ENCODE data around the gene USP3.
"Not testable (repeated sequence)": the region's sequence is repeated elsewhere in the genome, so short reads cannot be mapped to it uniquely, and the experiment has no call there.

The USP3 gene

DNA sequence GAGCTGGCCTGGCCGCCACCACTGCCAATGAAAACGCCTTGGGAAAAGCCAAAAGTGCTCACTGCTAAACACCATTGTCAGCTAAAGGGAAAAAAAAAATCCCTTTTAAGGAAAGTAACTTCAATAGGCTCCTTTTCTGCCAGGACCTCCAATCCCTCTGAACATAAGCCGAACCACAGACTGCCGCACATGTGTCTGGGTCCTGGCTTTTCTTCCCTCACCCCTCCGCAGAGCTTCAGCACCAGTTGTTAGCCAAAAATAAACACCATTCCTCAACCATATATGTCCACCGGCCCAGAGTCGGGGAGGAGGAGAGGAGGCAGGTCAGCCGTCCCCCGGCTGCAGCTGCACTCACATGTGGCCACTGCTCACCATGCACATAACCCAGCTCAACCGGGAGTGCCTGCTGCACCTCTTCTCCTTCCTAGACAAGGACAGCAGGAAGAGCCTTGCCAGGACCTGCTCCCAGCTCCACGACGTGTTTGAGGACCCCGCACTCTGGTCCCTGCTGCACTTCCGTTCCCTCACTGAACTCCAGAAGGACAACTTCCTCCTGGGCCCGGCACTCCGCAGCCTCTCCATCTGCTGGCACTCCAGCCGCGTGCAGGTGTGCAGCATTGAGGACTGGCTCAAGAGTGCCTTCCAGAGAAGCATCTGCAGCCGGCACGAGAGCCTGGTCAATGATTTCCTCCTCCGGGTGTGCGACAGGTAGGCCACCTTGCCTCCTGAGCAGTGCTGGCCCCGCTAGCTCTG is 92.8 kb downstream of the USP3 start, which contains the start of gene FBXL22:
Gene FBXL22, plus strand, starts transcription at position 350 of the 753 bp plus-strand sequence. Its CDS starts 6 bp downstream, at position 356.
- no peak for DNase-seq

DNA sequence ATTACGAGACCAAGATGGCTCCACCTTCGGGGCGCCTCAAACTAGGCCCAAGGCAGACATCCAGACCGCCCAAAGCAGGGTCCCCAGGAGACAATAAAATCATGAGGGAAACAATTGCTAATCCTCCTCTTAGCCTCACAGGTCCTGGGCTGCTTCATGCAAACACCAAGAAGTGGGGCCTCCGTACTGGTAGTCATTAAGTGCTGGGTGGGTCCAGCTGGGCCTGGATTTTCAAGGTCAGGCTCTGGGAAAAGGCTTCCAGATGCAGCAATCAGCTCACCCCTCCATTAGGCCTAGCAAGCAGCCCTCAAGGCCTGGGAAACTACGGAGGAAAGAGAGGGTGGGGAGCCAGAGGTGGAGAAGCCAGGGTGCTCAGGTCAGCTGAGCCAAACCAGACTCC is 93.4 kb downstream of the USP3 start:
- DNase-seq, result no peak

DNA sequence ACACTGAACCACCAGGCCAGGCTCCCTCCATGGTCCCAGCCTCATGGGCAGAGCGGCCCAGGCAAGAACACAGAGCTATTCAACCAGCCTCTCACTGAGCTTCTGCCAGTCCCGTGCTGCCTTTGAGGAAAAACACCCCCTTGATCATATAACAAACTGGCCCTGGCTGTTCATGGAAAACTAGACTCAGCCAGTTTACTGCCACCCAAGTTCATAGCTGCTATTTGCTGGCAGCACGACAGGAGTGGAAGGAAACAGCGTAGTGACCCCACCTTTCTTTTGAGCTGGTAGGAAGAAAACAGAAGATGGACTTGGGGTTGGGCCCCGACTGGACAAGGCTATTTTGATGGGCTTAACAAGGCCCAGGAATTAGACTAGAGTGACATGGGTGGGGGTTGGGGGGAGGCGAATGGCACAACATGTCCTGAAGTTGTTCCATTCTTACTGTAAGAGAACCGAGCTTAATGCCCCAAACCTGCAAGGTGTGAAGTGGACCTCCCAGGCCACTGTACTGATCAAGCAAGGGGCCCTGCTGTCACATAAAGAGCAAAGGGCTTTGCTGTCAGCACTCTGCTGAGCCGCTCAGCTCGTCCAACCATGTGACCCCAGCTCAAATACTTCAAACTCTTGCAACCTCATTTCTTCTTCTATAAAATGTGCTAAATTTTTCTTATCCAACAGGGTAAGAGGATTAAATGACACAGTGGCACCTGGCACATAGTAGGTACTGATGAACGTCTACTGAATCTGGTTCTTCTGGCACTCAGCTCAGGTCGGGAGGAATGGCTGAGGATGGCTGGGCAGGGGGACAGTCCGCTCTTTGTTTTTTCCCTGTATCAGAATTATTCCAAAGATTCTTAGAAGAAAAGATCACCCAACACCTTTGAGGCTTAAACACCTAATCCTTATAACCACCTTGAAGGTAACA is 94.3 kb downstream of the USP3 start:
- DNase-seq, result no peak

DNA sequence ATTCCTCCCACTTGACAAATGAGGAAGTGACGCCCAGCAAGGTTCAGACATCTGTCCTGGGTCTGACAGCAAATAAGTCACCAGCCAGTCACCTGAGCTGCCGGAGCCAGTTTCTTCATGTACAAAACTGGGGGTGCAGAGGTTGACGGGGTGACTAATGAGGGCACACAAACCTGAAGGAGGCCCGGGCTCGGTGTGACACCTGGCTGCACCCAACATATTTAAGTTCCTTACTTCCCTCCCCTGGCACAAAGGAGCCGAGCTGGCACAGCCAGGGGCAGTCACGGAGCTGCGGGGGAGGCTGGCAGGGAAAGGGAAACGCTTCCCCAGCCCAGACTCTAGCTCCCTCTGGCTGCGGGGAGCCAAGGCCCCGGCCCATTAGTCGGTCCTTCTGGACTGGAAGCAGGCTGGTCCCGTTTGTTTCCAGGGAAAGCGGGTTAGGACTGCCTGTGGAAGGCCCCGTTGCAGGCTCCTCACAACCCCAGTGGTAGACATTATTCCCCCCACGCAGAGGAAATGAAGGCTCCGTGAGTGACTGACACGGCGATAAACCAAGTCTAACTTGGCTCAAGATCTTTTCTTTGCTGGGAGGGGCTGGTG is 95.1 kb downstream of the USP3 start:
- DNase-seq, result peak; percentile 36

DNA sequence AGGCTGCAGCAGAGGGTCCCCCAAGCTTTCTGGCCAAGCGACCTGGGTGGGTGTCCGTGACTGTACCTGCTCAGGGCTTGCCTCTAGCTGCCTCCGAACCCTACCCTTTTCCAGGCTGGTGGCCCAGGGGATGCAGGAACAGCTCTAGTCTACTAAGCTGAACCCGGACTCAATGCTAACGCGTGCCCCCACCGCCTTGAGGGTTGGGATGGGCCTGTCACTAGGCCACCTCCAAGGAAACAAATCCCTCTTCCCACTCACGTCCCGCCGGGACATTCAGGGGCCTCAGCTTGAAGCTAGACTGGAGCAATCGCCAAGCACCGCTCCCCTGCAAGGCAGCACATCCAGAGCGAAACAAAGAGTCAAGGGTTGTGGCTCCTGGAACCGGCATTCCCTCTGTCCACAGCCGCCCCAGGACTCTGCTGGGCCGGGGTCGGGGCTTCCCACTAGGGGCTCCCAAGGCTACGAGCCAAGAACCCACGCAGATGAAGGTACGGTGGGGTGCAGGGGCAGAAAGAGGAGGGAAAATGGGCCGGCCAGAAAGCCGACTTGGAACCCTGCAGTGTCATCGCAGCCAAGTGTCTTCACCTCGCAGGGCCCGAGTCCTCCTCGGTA is 95.7 kb downstream of the USP3 start:
- no peak for DNase-seq

DNA sequence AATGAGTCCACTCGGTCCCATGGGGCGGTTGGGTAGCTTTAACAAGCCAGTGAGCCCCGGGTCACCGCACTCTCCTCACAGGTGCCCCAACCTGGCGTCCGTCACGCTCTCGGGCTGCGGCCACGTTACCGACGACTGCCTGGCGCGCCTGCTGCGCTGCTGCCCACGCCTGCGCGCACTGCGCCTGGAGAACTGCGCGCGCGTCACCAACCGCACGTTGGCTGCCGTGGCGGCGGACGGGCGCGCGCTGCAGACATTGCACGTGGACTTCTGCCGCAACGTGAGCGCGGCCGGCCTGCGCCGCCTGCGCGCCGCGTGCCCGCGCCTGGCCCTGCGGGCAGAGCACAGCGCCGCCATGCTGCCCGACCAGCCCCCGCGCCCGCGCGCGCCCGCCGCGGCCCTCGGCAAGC is 96.2 kb downstream of the USP3 start:
- DNase-seq, result peak; percentile 91

DNA sequence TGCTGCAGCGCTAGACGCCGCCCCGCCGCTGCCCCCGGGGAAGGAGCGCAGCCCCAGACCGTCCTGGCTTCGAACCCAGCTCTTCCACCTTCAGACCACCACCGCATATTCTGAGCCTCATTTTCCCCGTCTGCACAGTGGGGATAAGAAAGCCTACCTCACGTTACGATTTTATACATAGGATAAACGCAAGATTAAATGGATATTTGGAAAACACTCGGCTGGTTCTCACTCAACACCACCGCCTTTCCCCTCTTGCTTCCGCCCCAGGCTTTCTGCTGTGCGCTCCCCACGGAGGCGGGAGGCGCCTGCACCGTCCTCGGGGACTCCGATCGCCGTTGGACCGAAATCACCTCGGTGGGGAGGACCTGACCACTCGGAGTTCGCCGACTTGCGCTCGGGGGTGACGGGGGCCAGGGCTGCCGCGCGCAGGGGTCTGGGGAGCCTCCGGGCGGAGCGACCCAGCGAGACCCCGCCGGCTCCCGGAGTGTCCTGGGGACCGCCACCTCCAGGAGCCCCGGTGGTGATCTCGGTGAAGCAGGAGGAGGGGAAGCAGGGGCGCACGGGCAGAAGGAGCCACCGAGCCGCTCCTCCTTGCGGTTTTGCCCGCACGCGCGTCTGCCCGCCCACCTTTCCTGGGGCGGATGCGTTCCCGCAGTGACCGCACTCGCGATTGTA is 96.8 kb downstream of the USP3 start:
- peak; percentile 56 for DNase-seq

DNA sequence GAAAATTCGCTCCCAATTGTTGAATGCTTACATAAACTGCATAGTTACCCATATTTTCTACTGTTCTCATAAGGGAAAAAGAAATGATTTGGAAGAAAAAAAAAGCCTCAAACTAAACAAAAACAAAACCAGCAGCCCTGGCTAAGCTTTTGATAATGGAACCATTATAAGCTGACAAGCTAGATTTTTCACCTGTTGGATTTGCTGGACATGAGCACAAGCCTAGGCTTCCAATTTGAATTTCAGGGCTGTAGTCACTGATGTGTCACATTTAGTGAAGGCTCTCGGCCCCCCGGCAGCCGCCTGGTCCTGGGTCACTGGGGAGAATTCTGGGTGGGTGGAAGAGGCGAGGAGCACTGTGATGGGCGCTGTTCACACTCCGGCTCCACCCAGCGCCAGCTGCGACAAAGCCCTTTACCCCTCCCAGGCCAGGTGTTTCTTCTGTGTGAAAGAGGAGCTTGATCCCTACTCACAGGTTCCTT is 97.4 kb downstream of the USP3 start:
- peak; percentile 17 for DNase-seq

DNA sequence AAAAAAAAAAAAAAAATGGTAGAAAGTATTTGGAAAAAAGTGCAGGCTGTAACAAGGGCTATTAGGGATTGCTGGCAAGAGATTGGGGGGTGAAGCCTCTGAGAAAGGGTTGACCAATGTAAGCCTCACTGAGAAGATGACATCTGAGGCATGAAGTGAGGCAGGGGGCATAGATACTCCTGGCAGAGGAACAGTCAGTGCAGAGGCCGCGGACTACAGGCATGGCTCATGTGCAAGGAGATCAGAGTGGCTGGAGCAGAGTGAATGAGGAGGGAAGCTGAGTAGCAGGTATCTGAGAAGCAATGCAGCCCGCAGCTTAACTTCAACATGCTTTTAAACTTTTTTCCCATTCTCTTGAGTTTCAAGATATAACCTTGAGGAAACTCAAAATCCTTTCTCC is 98.2 kb downstream of the USP3 start:
- no peak for DNase-seq

DNA sequence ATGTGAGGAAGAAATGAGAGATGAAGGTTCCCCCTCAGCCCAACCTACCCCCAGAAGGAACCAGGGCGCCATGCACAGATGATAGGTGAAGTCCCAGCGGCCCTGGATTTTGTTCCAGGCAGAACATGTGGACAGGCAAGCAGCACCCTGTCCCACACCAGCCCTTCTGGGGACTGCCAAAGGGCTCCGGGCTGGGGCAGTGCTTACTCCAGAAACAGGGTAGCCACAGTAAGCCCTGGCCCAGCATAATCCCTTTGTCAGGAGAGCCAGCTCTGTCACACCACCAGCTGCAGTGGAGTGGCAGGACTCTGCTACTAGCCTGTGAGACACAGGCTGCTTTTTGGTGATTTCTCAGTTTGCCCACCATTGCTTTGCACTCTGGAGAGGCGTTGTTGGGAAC is 99.1 kb downstream of the USP3 start:
- no peak for DNase-seq

DNA sequence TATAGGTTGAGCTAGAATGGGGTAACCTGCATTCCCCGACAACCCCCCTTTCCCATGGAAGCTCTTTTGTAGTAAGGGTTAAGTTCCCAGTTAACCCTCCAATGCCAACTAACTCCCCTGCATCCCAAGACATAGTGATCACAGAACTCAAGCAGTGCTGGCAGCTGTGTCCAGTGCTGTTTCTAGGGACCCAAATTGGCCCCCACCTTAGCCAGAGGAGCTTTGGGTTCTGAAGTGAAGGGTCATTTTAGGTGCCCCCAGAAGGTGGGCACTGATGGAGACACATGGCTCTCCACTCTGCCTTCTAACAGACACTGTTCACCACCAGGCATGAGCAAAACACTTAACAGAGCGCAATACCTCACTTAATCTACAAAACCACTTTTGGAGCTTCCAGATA is 99.9 kb downstream of the USP3 start:
- DNase-seq, result no peak

DNA sequence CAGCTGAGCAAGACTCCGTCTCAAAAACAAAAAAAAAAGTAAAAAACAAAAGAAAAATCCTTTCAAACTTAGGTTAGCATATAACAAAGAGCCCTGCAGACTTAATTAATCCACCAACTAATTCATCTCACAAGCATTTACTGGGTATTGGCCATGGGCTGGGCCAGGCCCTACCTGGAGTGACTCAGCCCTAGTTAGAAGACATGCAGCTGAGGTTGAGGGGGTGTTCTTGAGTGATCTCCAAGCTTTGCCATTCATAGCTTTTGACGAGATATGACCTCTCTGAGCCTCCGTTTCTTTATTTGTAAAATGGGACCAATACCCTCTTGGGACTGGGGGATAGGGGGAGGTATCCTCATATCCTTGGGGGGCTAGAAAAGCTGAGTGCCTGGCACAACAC is 100.6 kb downstream of the USP3 start:
- DNase-seq, result no peak

DNA sequence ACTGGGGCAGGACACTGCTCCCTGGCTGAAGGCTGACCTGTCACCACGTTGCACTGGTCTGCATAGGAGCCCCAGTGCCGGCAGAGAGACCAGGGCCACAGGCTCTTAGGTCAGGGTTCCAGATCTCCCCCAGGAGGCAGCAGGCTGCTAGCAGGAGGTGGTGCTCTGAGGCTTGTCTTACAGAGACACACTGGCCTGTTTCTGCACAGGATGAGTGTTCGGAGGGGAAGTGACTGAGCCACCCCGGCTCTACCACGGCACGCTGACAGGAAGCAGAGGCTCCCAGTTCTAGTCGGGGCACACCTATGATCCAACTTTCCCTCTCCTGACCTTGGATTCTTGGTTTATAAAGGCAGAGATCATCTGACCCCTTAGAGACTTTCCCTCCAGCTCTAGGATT is 101.4 kb downstream of the USP3 start:
- DNase-seq, result peak; percentile 54

DNA sequence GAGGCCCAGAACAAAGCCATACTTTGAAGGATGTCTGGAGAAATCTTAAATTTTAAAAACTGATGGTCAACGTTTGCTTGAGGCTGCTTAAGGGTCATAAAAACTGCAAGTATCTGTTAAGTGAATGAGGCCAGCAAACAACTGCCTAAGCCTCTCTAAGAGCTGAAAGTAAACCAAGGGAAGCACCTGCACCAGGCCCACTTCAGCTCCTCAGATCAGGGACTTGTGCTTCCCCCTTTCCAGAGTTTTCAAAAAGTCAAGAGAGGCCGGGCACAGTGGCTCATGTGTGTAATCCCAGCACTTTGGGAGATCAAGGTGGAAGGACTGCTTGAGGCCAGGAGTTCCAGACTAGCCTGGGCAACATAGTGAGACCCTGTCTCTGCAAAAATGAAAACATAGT is 101.9 kb downstream of the USP3 start:
- DNase-seq, result no peak

DNA sequence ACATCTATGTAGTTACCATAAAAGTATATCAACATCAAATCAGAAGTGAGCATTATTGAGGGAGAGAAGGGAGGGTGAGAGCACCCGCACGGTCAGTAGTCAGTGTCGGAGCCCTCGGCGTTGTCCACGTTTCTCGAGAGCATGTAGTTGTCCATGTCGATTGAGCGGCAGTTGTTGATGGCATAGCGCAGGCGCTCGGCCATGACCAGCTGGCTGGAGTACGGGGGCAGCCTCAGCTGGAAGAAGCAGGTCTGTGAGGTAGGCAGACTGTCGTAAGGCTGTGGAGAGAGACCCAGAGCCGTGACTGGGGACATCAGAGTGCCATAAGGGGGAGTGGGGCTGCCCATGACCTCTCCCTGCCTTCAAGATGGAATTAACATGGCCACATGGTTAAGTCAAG is 104.6 kb downstream of the USP3 start:
- no peak for DNase-seq

DNA sequence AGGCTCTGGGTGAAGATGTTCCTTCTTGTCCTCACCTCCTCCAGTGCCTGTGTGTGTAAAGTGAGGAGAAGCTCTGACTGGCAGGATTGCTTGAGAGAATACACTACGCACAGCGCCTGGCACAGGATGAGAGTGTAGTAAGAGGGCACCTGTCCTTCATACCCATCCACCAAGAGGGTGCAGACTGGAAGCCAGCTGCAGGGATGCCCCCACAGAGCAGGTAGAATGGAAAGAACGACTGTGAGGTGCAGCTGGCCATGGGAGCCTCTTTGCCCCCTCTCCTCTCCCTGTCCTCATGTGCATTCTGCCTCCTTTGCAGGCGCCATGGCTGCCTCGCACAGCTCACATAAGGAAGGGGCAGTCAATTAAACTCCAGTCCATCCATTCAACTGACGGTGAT is 105.1 kb downstream of the USP3 start:
- DNase-seq, result no peak

DNA sequence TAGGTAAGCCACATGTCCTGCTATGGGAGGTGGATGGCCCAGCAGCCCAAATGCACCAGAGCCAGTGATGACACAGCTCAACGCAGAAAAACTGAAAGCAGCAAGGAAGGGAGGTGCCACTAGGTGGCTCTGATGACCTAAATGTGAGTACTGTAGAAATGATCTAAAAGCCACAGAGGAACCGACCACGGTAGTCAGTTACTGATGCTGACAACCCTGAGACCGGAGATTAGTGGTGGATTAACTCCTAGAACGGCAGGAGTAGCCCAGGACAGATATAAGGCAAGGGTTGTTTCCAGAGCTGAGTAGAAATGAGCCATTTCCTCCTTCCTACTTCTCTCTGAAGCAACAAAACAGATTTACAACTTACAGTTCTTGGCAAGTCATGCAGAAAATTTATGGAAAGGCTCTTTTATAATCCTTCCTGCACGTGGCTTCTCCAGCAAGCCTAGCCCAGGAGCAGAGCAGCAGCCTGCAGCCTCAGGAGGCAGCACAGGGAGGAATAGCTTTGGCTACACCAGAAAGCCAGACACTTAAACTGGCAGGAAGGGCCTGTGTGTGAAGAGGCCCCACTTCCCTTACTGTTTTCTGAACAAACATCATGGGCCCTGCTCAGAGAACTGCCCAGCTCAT is 105.9 kb downstream of the USP3 start:
- peak; percentile 84 for DNase-seq

DNA sequence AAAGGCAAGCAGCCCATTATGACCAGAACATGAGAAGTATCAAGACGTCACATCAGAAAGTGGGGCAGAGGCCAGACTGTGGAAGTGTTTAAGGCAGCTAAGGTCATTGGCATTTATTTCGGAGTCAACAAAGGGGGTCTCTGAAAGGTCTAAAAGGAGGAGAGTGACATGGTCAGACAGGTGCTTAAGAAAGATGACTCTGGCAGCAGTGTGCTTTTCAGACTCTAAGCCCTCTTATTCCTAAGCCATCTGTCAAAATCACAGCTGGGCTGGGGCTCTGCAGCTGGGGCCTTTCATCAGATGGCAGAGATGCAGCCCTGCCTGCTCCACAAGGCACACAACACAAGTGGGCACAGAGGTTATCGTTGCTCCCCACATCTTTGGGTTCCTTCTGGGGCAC is 106.8 kb downstream of the USP3 start:
- no peak for DNase-seq

DNA sequence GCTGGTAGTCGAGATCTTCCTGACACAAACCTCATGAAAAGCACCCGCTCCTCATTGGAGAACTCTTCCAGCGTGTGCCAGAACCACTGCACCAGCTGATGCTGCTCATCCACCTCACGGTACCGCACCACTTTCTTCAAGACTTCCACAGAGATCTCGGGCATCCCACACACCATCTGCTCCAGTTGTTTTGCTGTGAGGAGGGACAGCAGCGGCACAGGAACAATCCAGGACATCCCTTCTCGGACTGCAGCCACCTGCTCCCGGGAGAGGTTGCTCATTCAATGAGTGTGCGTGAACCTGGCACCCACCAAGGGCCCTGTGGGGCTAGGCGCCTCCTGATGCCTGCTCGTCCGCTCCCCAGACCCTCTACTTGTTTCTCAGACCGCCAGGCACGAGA is 107.9 kb downstream of the USP3 start:
- no peak for DNase-seq

DNA sequence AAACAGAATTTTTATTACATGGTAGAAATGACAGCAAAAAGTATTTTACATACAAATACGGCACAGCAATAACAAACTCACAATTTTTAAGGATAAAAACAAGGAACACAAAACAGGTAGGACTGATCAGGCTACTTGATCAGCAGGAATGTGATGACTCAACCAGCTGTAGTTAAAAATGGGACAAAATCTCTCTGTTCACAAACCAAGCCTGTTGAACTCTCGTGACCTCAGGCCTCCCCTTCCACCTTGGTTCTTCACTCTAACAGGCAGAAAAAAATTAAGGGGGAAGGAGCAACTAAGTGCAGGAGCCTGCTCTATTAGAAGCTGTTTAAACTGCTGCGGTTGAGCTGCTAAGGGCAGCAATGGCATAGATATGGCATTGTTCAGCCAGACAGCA is 111.5 kb downstream of the USP3 start:
- DNase-seq, result no peak

DNA sequence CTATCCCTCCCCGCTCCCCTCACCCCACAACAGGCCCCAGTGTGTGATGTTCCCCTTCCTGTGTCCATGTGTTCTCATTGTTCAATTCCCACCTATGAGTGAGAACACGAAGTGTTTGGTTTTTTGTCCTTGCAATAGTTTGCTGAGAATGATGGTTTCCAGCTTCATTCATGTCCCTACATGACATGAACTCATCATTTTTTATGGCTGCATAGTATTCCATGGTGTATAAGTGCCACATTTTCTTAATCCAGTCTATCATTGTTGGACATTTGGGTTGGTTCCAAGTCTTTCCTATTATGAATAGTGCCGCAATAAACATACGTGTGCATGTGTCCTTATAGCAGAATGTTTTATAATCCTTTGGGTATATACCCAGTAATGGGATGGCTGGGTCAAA is 112.8 kb downstream of the USP3 start:
- DNase-seq, result not testable (repeated sequence)

DNA sequence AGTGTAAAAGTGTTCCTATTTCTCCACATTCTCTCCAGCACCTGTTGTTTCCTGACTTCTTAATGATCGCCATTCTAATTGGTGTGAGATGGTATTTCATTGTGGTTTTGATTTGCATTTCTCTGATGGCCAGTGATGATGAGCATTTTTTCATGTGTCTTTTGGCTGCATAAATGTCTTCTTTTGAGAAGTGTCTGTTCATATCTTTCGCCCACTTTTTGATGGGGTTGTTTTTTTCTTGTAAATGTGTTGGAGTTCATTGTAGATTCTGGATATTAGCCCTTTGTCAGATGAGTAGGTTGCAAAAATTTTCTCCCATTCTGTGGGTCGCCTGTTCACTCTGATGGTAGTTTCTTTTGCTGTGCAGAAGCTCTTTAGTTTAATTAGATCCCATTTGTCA is 113.2 kb downstream of the USP3 start:
- not testable (repeated sequence) for DNase-seq

All from CD4-positive, alpha-beta T cell treated with Interleukin-10 for 1 hour (primary cell).